Spleen (tissue), 11 donors: ENCODE data around the gene PODXL. TPM values are rescaled to one million over a fixed set of nuclear protein-coding genes. Genes with fewer than 3 reads are reported as not detected.

Experiments used
- DNase-seq: peaks from one replicate; pipeline ENCODE4 v3.0.0-alpha.2; 2020
- H3K27ac ChIP-seq, 8 donors: fragments of 200-600 bp; sonication (generic) in 7 of 8; 1 replicate in 4 of 8; 2 replicates in 4 of 8; pipeline versions ENCODE4 v1.5.0 to v1.8.0; 2016 to 2021; ENCODE audit warnings: inconsistent platforms in 4 of 8, mild to moderate bottlenecking in 4 of 8, moderate library complexity in 1 of 8
- H3K27me3 ChIP-seq, 7 donors: fragments of 200-600 bp; sonication (generic) in 6 of 7; replicated peaks in 1 of 7; 1 replicate in 4 of 7; 2 replicates in 3 of 7; pipeline versions ENCODE4 v1.5.0 to v1.8.0; 2016 to 2021; ENCODE audit warnings: inconsistent platforms in 3 of 7, mild to moderate bottlenecking in 1 of 7
- H3K36me3 ChIP-seq, 6 donors: fragments of 200-600 bp; sonication (generic) in 5 of 6; 1 replicate in 4 of 6; 2 replicates in 2 of 6; pipeline versions ENCODE4 v1.5.0 to v1.8.0; 2016 to 2021; ENCODE audit warnings: inconsistent platforms in 2 of 6
- H3K4me1 ChIP-seq, 6 donors: fragments of 200-600 bp; sonication (generic) in 5 of 6; 1 replicate in 3 of 6; 2 replicates in 3 of 6; pipeline versions ENCODE4 v1.5.0 to v1.8.0; 2016 to 2021; ENCODE audit warnings: inconsistent platforms in 3 of 6
- H3K4me3 ChIP-seq, 8 donors: fragments of 200-600 bp; sonication (generic) in 7 of 8; 1 replicate in 4 of 8; 2 replicates in 4 of 8; pipeline versions ENCODE4 v1.5.0 to v1.8.0; 2016 to 2021; ENCODE audit warnings: inconsistent platforms in 4 of 8, mild to moderate bottlenecking in 4 of 8, moderate library complexity in 2 of 8
- H3K9me3 ChIP-seq, 8 donors: fragments of 200-600 bp; sonication (generic) in 7 of 8; 1 replicate in 4 of 8; 2 replicates in 4 of 8; pipeline versions ENCODE4 v1.5.0 to v1.8.0; 2016 to 2021; ENCODE audit warnings: inconsistent platforms in 4 of 8
- POLR2A ChIP-seq, 3 donors: fragments of 450-650 bp; IDR thresholded peaks; one replicate each; pipeline ENCODE4 v1.5.1; 2017; ENCODE audit warnings: antibody characterized with exemption in 3 of 3, mild to moderate bottlenecking in 1 of 3
- POLR2AphosphoS5 ChIP-seq, 3 donors: sonication (generic); formaldehyde crosslinking; IDR thresholded peaks; one replicate each; pipeline ENCODE4 v1.5.1; 2017; ENCODE audit warnings: antibody characterized with exemption in 3 of 3
- WGBS, 5 donors: extraction: QIAGEN DNeasy Blood & Tissue Kit in 3 of 5; methylation state at CpG; one replicate each; pipeline versions ENCODE4 v1.1.5 to v1.1.7; 2013 to 2018; 5-methylcytosine and 5-hydroxymethylcytosine counted together
- intact Hi-C: fragments of 100-400 bp; cut with DNase I; formaldehyde crosslinking; loops from one replicate; pipeline ENCODE4 v1.15.0; 2023; ENCODE audit warnings: low total_unique reads
- polyA plus RNA-seq, 3 donors: library from polyadenylated mRNA; stranded (reverse); fragments of 200-250 nt; gene quantifications; one replicate each; pipeline ENCODE4 v1.2.1, GENCODE V29; 2013
- total RNA-seq, 7 donors: library from RNA; depleted of rRNA in 3 of 7; stranded (reverse); fragments of >200 nt in 3 of 7; fragmentation: NEBNext Ultra II Directional in 4 of 7; extraction: Animal tissue kit (Norgen Biotek cat#: 25700) in 4 of 7; gene quantifications; one replicate each; pipeline versions ENCODE4 v1.1.0 to v1.2.1, GENCODE V29; 2016 to 2021
- TF ChIP-seq, protein P1 (sequence below), 11 experiments: fragments of 200-600 bp in 7 of 11; fragments of 450-650 bp in 4 of 11; sonication (generic) in 4 of 11; IDR thresholded peaks in 8 of 11; conservative IDR thresholded peaks in 3 of 11; 1 replicate in 7 of 11; 2 replicates in 4 of 11; pipeline versions ENCODE4 v1.4.0 to v1.8.0; 2016 to 2021; ENCODE audit warnings: antibody characterized with exemption in 11 of 11, inconsistent platforms in 4 of 11, mild to moderate bottlenecking in 1 of 11
- donor health status: healthy with polysubstance abuse.
- donor health status: DM: no; HTN: no; CAD: no; lungs with moderate emphysema.
- donor health status: DM: no; HTN: no; CAD: no.
- donor health status: Bipolar disorder and iron deficiency.
- donor health status: healthy.
- donor health status: DM: no; HTN: no; CAD: no.
- donor health status: DM: yes; HTN: yes; CAD: no.

The PODXL gene
- total and polyA plus RNA-seq, 10 donors, result 1.9 to 27.5 (median 16.0) TPM

- intact Hi-C loops, result no loop called here
- Histone ChIP-seq H3K36me3 (no peaks in the 10 kb centered on the region), H3K4me1 (peaks cover 17 to 33% (median 29%) of the 10 kb centered on the region in 6 donors), H3K27ac (no peak overlapping the region), H3K9me3 (no peaks in the 10 kb centered on the region), H3K27me3 (peaks cover 0 to 42% (median 18%) of the 10 kb centered on the region in 7 donors), H3K4me3 (no peak overlapping the region)
- TF ChIP-seq POLR2AphosphoS5 (IDR thresholded peaks at IDR 0.05), result no peak
- TF ChIP-seq POLR2A (IDR thresholded peaks at IDR 0.05), result no peak
- WGBS, 5 donors, result 84 to 93% (median 89%) methylated on average over 2 of the region's 2 CpGs
- no peak for DNase-seq
Observed at GRCh38 chr7:131560061-131560460, 3.6 kb upstream of the PODXL start.

- Histone ChIP-seq H3K4me1 (peaks cover 17 to 44% (median 35%) of the 10 kb centered on the region in 6 donors), H3K36me3 (no peaks in the 10 kb centered on the region), H3K4me3 (peak overlapping the region in 6 of 8 donors; percentile 7 to 85 (median 48)), H3K27ac (peak overlapping the region in 5 of 8 donors; percentile 6 to 59 (median 38)), H3K27me3 (peaks cover 0 to 58% (median 18%) of the 10 kb centered on the region in 7 donors), H3K9me3 (no peaks in the 10 kb centered on the region)
- TF ChIP-seq POLR2AphosphoS5 (IDR thresholded peaks at IDR 0.05) (peak in 1 of 3 donors; percentile 37), POLR2A (IDR thresholded peaks at IDR 0.05) (no peak)
- no peak for DNase-seq
- 6 to 9% (median 7%) methylated on average over 24 to 32 of the region's 32 CpGs for WGBS, 5 donors
- intact Hi-C loops, result no loop called here
Observed at GRCh38 chr7:131557652-131558385, 1.4 kb upstream of the PODXL start.

- no peak for DNase-seq
- peak overlapping the region; percentile 33 to 85 (median 66) for H3K4me3 ChIP-seq
- peak overlapping the region in 5 of 8 donors; percentile 13 to 61 (median 49) for H3K27ac ChIP-seq
- no peaks in the 10 kb centered on the region for H3K9me3 ChIP-seq
- no peaks in the 10 kb centered on the region for H3K36me3 ChIP-seq
- H3K27me3 ChIP-seq, result peaks cover 0 to 58% (median 18%) of the 10 kb centered on the region in 7 donors
- H3K4me1 ChIP-seq, result peaks cover 17 to 44% (median 35%) of the 10 kb centered on the region in 6 donors
- intact Hi-C loops, result no loop called here
- TF ChIP-seq POLR2AphosphoS5 (IDR thresholded peaks at IDR 0.05), result no peak
- TF ChIP-seq POLR2A (IDR thresholded peaks at IDR 0.05), result no peak
- TF ChIP-seq, protein P1, sequence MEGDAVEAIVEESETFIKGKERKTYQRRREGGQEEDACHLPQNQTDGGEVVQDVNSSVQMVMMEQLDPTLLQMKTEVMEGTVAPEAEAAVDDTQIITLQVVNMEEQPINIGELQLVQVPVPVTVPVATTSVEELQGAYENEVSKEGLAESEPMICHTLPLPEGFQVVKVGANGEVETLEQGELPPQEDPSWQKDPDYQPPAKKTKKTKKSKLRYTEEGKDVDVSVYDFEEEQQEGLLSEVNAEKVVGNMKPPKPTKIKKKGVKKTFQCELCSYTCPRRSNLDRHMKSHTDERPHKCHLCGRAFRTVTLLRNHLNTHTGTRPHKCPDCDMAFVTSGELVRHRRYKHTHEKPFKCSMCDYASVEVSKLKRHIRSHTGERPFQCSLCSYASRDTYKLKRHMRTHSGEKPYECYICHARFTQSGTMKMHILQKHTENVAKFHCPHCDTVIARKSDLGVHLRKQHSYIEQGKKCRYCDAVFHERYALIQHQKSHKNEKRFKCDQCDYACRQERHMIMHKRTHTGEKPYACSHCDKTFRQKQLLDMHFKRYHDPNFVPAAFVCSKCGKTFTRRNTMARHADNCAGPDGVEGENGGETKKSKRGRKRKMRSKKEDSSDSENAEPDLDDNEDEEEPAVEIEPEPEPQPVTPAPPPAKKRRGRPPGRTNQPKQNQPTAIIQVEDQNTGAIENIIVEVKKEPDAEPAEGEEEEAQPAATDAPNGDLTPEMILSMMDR (IDR thresholded peaks at IDR 0.05 in 8 of 11, conservative IDR thresholded peaks at IDR 0.05 in 3 of 11), result no peak
- WGBS, 5 donors, result 2 to 5% (median 3%) methylated on average over 12 to 25 of the region's 25 CpGs
Observed at GRCh38 chr7:131556909-131557651, 652 bp upstream of the PODXL start.

DNA sequence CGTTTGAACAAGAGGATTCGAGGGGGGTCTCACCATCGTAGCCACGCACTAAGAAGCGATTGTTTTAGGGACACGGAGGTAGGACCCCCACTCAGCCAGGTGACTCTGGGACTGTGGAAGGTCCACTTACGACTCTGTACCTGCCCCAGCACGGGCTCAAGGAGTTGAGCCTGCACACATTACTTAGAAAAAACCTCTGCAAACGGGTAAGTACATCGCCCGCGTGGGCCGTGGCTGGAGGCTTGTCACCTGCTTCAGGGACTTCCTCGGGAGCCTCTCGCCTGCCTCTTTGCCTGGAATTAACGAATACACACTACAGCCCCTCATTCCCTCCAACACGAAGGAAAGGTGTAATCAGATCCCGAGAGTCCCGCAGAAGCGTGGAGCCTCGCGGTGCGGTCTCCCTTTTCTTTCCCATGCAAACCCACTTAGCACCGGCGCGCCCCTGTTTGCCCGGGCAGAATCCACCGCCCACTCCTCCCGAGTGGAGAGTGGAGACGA lies 826 bp downstream of the PODXL start:
- peaks cover 17 to 56% (median 38%) of the 10 kb centered on the region in 6 donors for H3K4me1 ChIP-seq
- peak overlapping the region; percentile 59 to 85 (median 68) for H3K4me3 ChIP-seq
- H3K27ac ChIP-seq, result peak overlapping the region in 2 of 8 donors; percentile 69 to 77

More for the DNA sequence above, 826 bp downstream of the PODXL start:
- Histone ChIP-seq H3K27me3 (peaks cover 0 to 58% (median 18%) of the 10 kb centered on the region in 7 donors), H3K9me3 (no peaks in the 10 kb centered on the region), H3K36me3 (no peaks in the 10 kb centered on the region)
- WGBS, 5 donors, result 4 to 8% (median 4%) methylated on average over 24 to 30 of the region's 30 CpGs
- DNase-seq, result peak; percentile 79
- intact Hi-C loops, result no loop called here
- TF ChIP-seq POLR2AphosphoS5 (IDR thresholded peaks at IDR 0.05) (no peak), POLR2A (IDR thresholded peaks at IDR 0.05) (no peak)
- TF ChIP-seq, protein P1 (IDR thresholded peaks at IDR 0.05 in 8 of 11, conservative IDR thresholded peaks at IDR 0.05 in 3 of 11), result no peak
